ENCODE data around the gene ST8SIA1. TPM values are rescaled to one million over a fixed set of nuclear protein-coding genes. Genes with fewer than 3 reads are reported as not detected.
A peak's percentile ranks its signal among the peaks of the same experiment; 100 is the strongest.

Gene ST8SIA1
- total RNA-seq, 1 experiment from 2014 or later = not detected

- no peaks in the 10 kb centered on the region for H4K20me1 ChIP-seq (ENCODE audit: control insufficient read depth, insufficient read depth, insufficient read length)
- no peak overlapping the region for H4K91ac ChIP-seq (ENCODE audit: insufficient read length, low read depth, low read length)
- H3K79me1 ChIP-seq (ENCODE audit: insufficient read depth, low read depth, low read length, poor library complexity, severe bottlenecking) = no peaks in the 10 kb centered on the region
- no peaks in the 10 kb centered on the region for H3K23me2 ChIP-seq (ENCODE audit: insufficient read length, low read depth, low read length, poor library complexity, severe bottlenecking)
- no peaks in the 10 kb centered on the region for H3K9me3 ChIP-seq (ENCODE audit: control insufficient read depth, low read depth, low read length)
- Mint-ChIP-seq H3K36me3 (ENCODE audit: insufficient read depth in 1 of 3, low read depth in 3 of 3) (no peaks in the 10 kb centered on the region), H3K9me3 (peaks cover 4 to 6% of the 10 kb centered on the region in 2 experiments; a peak in 1 of 5 replicates), H3K4me3 (no peak overlapping the region), H3K27me3 (ENCODE audit: low read depth) (peaks cover 1% of the 10 kb centered on the region; the same call in 1 of the 2 replicates), H3K4me1 (no peaks in the 10 kb centered on the region), H3K27ac (no peak overlapping the region)
- no peak overlapping the region for H2BK5ac ChIP-seq (ENCODE audit: insufficient read length, low read length)
- H2BK15ac ChIP-seq (ENCODE audit: low read depth, low read length) = no peak overlapping the region
- WGBS (ENCODE audit: extremely low coverage, insufficient read length, low lambda C conversion rate) = no CpG with 5 or more reads among the region's 4 CpGs
- no peak overlapping the region for H3K18ac ChIP-seq (ENCODE audit: insufficient read length, low read depth, low read length)
- H3K27ac ChIP-seq (ENCODE audit: insufficient read length, low read depth, low read length) = no peak overlapping the region
- no peak overlapping the region for H2AFZ ChIP-seq (ENCODE audit: low read length)
- H3K4me2 ChIP-seq (ENCODE audit: insufficient read depth, insufficient read length, low read length) = no peak overlapping the region
- no peak overlapping the region for H2BK20ac ChIP-seq (ENCODE audit: low read depth, low read length, poor library complexity, severe bottlenecking)
- no peak for TF ChIP-seq CTCF (conservative IDR thresholded peaks at IDR 0.05)
- no peaks in the 10 kb centered on the region for H3K27me3 ChIP-seq (ENCODE audit: insufficient read depth, low read length)
- no peak overlapping the region for H3K4ac ChIP-seq (ENCODE audit: low read depth, low read length)
- no peaks in the 10 kb centered on the region for H3K79me2 ChIP-seq (ENCODE audit: insufficient read depth, low read length)
- H3K56ac ChIP-seq (ENCODE audit: insufficient read length, low read depth, low read length) = no peak overlapping the region
- no peak overlapping the region for H2BK120ac ChIP-seq (ENCODE audit: low read depth, low read length, poor library complexity, severe bottlenecking)
- H4K8ac ChIP-seq (replicated peaks; ENCODE audit: insufficient read length, low read depth, low read length) = no peak overlapping the region
- no peak overlapping the region for H3K14ac ChIP-seq (ENCODE audit: insufficient read depth, low read length)
- no peak overlapping the region for H2BK12ac ChIP-seq (ENCODE audit: insufficient read length, low read depth, low read length)
- no peak overlapping the region for H3T11ph ChIP-seq (ENCODE audit: low read length)
- no peaks in the 10 kb centered on the region for H3K4me1 ChIP-seq (ENCODE audit: insufficient read depth, low read length)
- no peak overlapping the region for H4K5ac ChIP-seq (ENCODE audit: insufficient read length, low read depth, low read length)
- H2AK5ac ChIP-seq (ENCODE audit: insufficient read length, low read length) = no peak overlapping the region
- H3K9ac ChIP-seq (ENCODE audit: extremely low read depth, insufficient read length, low read length) = no peak overlapping the region
- DNase-seq = peak; percentile 71
- no peak overlapping the region for H3K23ac ChIP-seq (ENCODE audit: insufficient read length, low read depth, low read length)
Measured at GRCh38 chr12:22361785-22362184, 27.3 kb upstream of the ST8SIA1 start.
